H1 (cell line): ENCODE measurements around the gene C16orf54. TPM values are rescaled to one million over a fixed set of nuclear protein-coding genes. Genes with fewer than 3 reads are reported as not detected.

Experiments used
- CTCF ChIA-PET: fragments of 300-600 bp; sonication (Branson Sonifier 250); formaldehyde crosslinking; loops from one replicate; lab custom pipeline; 2021; ENCODE audit not compliant: partially characterized antibody; lab: Charles Lee
- POLR2A ChIA-PET: fragments of 300-600 bp; sonication (Branson Sonifier 250); formaldehyde crosslinking; loops from one replicate; lab custom pipeline; 2021; ENCODE audit warnings: inconsistent platforms; ENCODE audit not compliant: partially characterized antibody; lab: Charles Lee
- DNase-seq, 2 experiments: peaks; one replicate each; pipeline versions ENCODE4 v3.0.0 to v3.0.0-alpha.2; 2010 to 2022; ENCODE audit warnings: low spot score in 2 of 2, low read depth in 1 of 2, mixed read lengths in 1 of 2
- FAIRE-seq: peaks from 2 replicates; lab custom pipeline; 2011; peaks lifted over from hg19 to GRCh38; lab: Jason Lieb, UNC
- H2AFZ ChIP-seq: 2 replicates; pipeline ENCODE4 v1.8.1; 2012; ENCODE audit warnings: low read length, inconsistent platforms
- H2AK5ac ChIP-seq: 2 replicates; pipeline ENCODE4 v1.6.1; 2013; ENCODE audit warnings: low read depth, low read length
- H2BK120ac ChIP-seq: replicated peaks from 2 replicates; pipeline ENCODE3; 2013; ENCODE audit warnings: low read depth, low read length, inconsistent platforms
- H2BK12ac ChIP-seq: 2 replicates; pipeline ENCODE4 v1.6.1; 2013; ENCODE audit warnings: low read depth, low read length
- H2BK15ac ChIP-seq: 2 replicates; pipeline ENCODE4 v1.6.1; 2013; ENCODE audit warnings: low read length
- H2BK20ac ChIP-seq: 2 replicates; pipeline ENCODE4 v1.6.1; 2013; ENCODE audit warnings: low read length
- H2BK5ac ChIP-seq: 2 replicates; pipeline ENCODE4 v1.6.1; 2013; ENCODE audit warnings: low read depth, low read length
- H3K14ac ChIP-seq: 2 replicates; pipeline ENCODE4 v1.6.1; 2013; ENCODE audit warnings: inconsistent platforms; ENCODE audit not compliant: insufficient read length
- H3K18ac ChIP-seq: 2 replicates; pipeline ENCODE4 v1.6.1; 2013; ENCODE audit warnings: low read length; ENCODE audit errors: extremely low read depth
- H3K23ac ChIP-seq: 2 replicates; pipeline ENCODE4 v1.6.1; 2013; ENCODE audit warnings: inconsistent platforms; ENCODE audit not compliant: insufficient read length
- H3K23me2 ChIP-seq: 2 replicates; pipeline ENCODE4 v1.6.1; 2013; ENCODE audit warnings: low read depth, low read length
- H3K27ac ChIP-seq: 2 replicates; pipeline ENCODE4 v1.6.1; 2011; ENCODE audit warnings: low read depth, low read length, inconsistent platforms
- H3K27me3 ChIP-seq, 4 experiments: replicated peaks in 1 of 4; 1 replicate in 1 of 4; 2 replicates in 3 of 4; pipeline versions ENCODE4 v1.6.1 to v1.8.1; 2011 to 2013; ENCODE audit warnings: low read length in 3 of 4, mild to moderate bottlenecking in 3 of 4, inconsistent platforms in 2 of 4, mixed read lengths in 2 of 4, moderate library complexity in 1 of 4; ENCODE audit not compliant: control insufficient read depth in 3 of 4, insufficient read depth in 3 of 4; ENCODE audit errors: extremely low read depth in 1 of 4
- H3K36me3 ChIP-seq, 4 experiments: 2 replicates each; pipeline versions ENCODE4 v1.6.1 to v1.8.1; 2011 to 2013; ENCODE audit warnings: mild to moderate bottlenecking in 4 of 4, low read length in 3 of 4, moderate library complexity in 2 of 4, control low read depth in 1 of 4, inconsistent platforms in 1 of 4; ENCODE audit not compliant: insufficient read depth in 4 of 4, control insufficient read depth in 2 of 4
- H3K4ac ChIP-seq: replicated peaks from 2 replicates; pipeline ENCODE3; 2013; ENCODE audit warnings: low read length, low read depth, mixed read lengths, inconsistent platforms; ENCODE audit not compliant: insufficient read length
- H3K4me1 ChIP-seq, 4 experiments: replicated peaks in 1 of 4; 1 replicate in 1 of 4; 2 replicates in 3 of 4; pipeline versions ENCODE4 v1.6.1 to v1.8.1; 2011 to 2013; ENCODE audit warnings: low read length in 3 of 4, inconsistent platforms in 2 of 4, mixed read lengths in 1 of 4; ENCODE audit not compliant: insufficient read depth in 4 of 4, control insufficient read depth in 3 of 4
- H3K4me2 ChIP-seq, 2 experiments: 2 replicates each; pipeline versions ENCODE4 v1.6.1 to v1.8.1; 2011 to 2013; ENCODE audit warnings: low read depth in 2 of 2, low read length in 2 of 2, control low read depth in 1 of 2, inconsistent platforms in 1 of 2, mild to moderate bottlenecking in 1 of 2; ENCODE audit not compliant: insufficient read depth in 1 of 2
- H3K4me3 ChIP-seq, 4 experiments: fragments of 200-600, 300-600 bp in 1 of 4; sonication (generic), shearing (Covaris generic), sonication (Bioruptor Twin) in 1 of 4; 2 replicates each; pipeline versions ENCODE4 v1.5.1 to v1.8.1; 2011 to 2016; ENCODE audit warnings: low read length in 4 of 4, low read depth in 3 of 4, control low read depth in 2 of 4, inconsistent platforms in 2 of 4, mild to moderate bottlenecking in 2 of 4, mixed read lengths in 1 of 4, moderate library complexity in 1 of 4; ENCODE audit not compliant: insufficient read depth in 2 of 4; ENCODE audit errors: extremely low read depth in 1 of 4
- H3K56ac ChIP-seq: replicated peaks from 2 replicates; pipeline ENCODE3; 2013; ENCODE audit warnings: low read depth, mild to moderate bottlenecking, mixed read lengths, low read length, inconsistent platforms; ENCODE audit not compliant: insufficient read length
- H3K79me1 ChIP-seq: 2 replicates; pipeline ENCODE4 v1.6.1; 2013; ENCODE audit warnings: low read depth, low read length, control low read depth
- H3K79me2 ChIP-seq, 2 experiments: 2 replicates each; pipeline versions ENCODE4 v1.6.1 to v1.8.1; 2012 to 2013; ENCODE audit warnings: low read length in 2 of 2, mild to moderate bottlenecking in 2 of 2, inconsistent platforms in 1 of 2; ENCODE audit not compliant: insufficient read depth in 2 of 2, control insufficient read depth in 1 of 2
- H3K9ac ChIP-seq, 4 experiments: replicated peaks in 1 of 4; 1 replicate in 1 of 4; 2 replicates in 3 of 4; pipeline versions ENCODE4 v1.6.1 to v1.8.1; 2011 to 2013; ENCODE audit warnings: low read depth in 3 of 4, low read length in 3 of 4, control low read depth in 2 of 4, mild to moderate bottlenecking in 2 of 4, moderate library complexity in 2 of 4, inconsistent platforms in 1 of 4; ENCODE audit errors: extremely low read depth in 1 of 4
- H3K9me3 ChIP-seq, 2 experiments: 2 replicates each; pipeline versions ENCODE4 v1.6.1 to v1.8.1; 2012 to 2013; ENCODE audit warnings: mild to moderate bottlenecking in 2 of 2, moderate library complexity in 2 of 2, control low read depth in 1 of 2, inconsistent platforms in 1 of 2, low read depth in 1 of 2, low read length in 1 of 2, mixed read lengths in 1 of 2; ENCODE audit not compliant: insufficient read depth in 2 of 2
- H4K20me1 ChIP-seq, 2 experiments: replicated peaks in 1 of 2; 2 replicates each; pipeline versions ENCODE3 to v1.8.1; 2011 to 2013; ENCODE audit warnings: inconsistent platforms in 2 of 2, low read length in 2 of 2, mild to moderate bottlenecking in 1 of 2; ENCODE audit not compliant: insufficient read depth in 2 of 2, control insufficient read depth in 1 of 2
- H4K5ac ChIP-seq: 2 replicates; pipeline ENCODE4 v1.6.1; 2013; ENCODE audit warnings: low read length, low read depth, mixed read lengths, inconsistent platforms; ENCODE audit not compliant: insufficient read length
- H4K8ac ChIP-seq: 2 replicates; pipeline ENCODE4 v1.8.0; 2013; ENCODE audit warnings: mild to moderate bottlenecking, moderate library complexity, low read length, inconsistent platforms; ENCODE audit not compliant: insufficient read depth; ENCODE audit errors: extremely low read depth
- H4K91ac ChIP-seq: replicated peaks from 2 replicates; pipeline ENCODE3; 2013; ENCODE audit warnings: low read length, mixed read lengths, inconsistent platforms; ENCODE audit not compliant: insufficient read length
- MAFK ChIP-seq: IDR thresholded peaks from 2 replicates; pipeline ENCODE4 v1.6.1; 2012; ENCODE audit warnings: low read depth, mild to moderate bottlenecking, improper control_type of control experiment, low read length
- TAF1 ChIP-seq: IDR thresholded peaks from 2 replicates; pipeline ENCODE4 v1.6.1; 2011; ENCODE audit warnings: mild to moderate bottlenecking, low read depth, low read length
- WGBS, 2 experiments: shearing (Covaris generic) in 1 of 2; methylation state at CpG; one replicate each; pipeline versions ENCODE4 v1.1.6 to v1.1.7; 2013 to 2015; ENCODE audit warnings: low lambda C conversion rate in 2 of 2, mixed read lengths in 2 of 2, inconsistent platforms in 1 of 2, low coverage in 1 of 2, missing lambda C conversion rate in 1 of 2; ENCODE audit not compliant: insufficient replicate concordance in 2 of 2, insufficient coverage in 1 of 2, insufficient read length in 1 of 2; ENCODE audit errors: extremely low coverage in 1 of 2, missing lambda C conversion rate in 1 of 2; 5-methylcytosine and 5-hydroxymethylcytosine counted together
- polyA plus RNA-seq, 7 experiments: library from polyadenylated mRNA; depleted of rRNA in 3 of 7; stranded (reverse) in 5 of 7; unstranded in 2 of 7; fragments of >200 nt in 5 of 7; fragments of 200-250 nt in 2 of 7; gene quantifications; 1 replicate in 5 of 7; 2 replicates in 1 of 7; 4 replicates in 1 of 7; pipeline versions ENCODE4 v1.2.1 to v1.2.3, GENCODE V29; 2011 to 2013; ENCODE audit warnings: missing spikeins in 2 of 7, mixed read lengths in 2 of 7
- total RNA-seq: library from RNA; stranded (reverse); fragmentation: NEBNext Ultra II Directional; extraction: Animal tissue kit (Norgen Biotek cat#: 25700); gene quantifications from 2 replicates; pipeline ENCODE4 v1.2.1, GENCODE V29; 2021
- TF ChIP-seq, protein P1 (sequence below): IDR thresholded peaks from 2 replicates; pipeline ENCODE4 v1.6.1; 2011; ENCODE audit warnings: low read length, improper control_type of control experiment

The C16orf54 gene
- total and polyA plus RNA-seq, 2 of the 8 experiments (the other 6 are each of a cell fraction or from before 2014, with no cell fraction given) = not detected

DNA sequence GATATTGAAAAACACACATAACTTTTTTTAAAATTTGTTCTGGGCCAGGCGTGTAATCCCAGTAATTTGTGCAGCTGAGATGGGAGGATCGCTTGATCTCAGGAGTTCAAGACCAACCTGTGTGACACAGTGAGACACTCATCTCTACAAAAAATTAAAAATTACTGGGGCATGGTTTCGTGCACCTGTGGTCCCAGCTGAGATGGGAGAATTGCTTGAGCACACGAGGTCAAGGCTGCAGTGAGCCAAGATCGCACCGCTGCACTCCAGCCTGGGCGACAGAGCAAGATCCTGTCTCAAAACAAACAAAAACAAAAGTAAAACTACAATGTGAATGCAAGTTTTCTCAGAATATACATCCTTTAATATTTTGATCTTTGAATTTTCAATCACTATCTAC is 15.1 kb downstream of the C16orf54 start:
- Histone ChIP-seq H4K8ac (no peak overlapping the region), H3K23ac (no peak overlapping the region), H3K56ac (no peak overlapping the region), H4K5ac (no peak overlapping the region), H2BK20ac (no peak overlapping the region), H3K18ac (no peak overlapping the region), H3K4me2 (no peak overlapping the region), H3K23me2 (no peaks in the 10 kb centered on the region), H3K27ac (no peak overlapping the region), H2BK12ac (no peak overlapping the region; the same call in 1 of the 2 replicates), H3K36me3 (peaks cover 23 to 81% (median 39%) of the 10 kb centered on the region in 4 experiments), H3K14ac (no peak overlapping the region), H3K79me2 (peaks cover 0 to 18% of the 10 kb centered on the region in 2 experiments; a peak in 2 of 4 replicates), H3K4me3 (no peak overlapping the region), H4K91ac (no peak overlapping the region), H3K9me3 (no peaks in the 10 kb centered on the region), H3K9ac (no peak overlapping the region), H2BK5ac (no peak overlapping the region), H3K4ac (no peak overlapping the region), H3K79me1 (peaks cover 6% of the 10 kb centered on the region; the same call in 1 of the 2 replicates), H2BK15ac (no peak overlapping the region), H2AK5ac (no peak overlapping the region), H4K20me1 (peaks cover 2 to 9% of the 10 kb centered on the region in 2 experiments), H2AFZ (no peak overlapping the region), H2BK120ac (no peak overlapping the region), H3K4me1 (no peaks in the 10 kb centered on the region), H3K27me3 (no peaks in the 10 kb centered on the region)
- DNase-seq = no peak
- 97% methylated on average over 7 of the region's 7 CpGs; no CpG with 5 or more reads in 1 of the 2 experiments for WGBS, 2 experiments
- FAIRE-seq = no peak
- ChIA-PET POLR2A (interaction anchor here (1.3 to 26.3 kb wide), 5 partner anchors 8 to 34 kb away, joined by 3 to 490 read pairs (median 12); no protein-coding TSS in a partner anchor), CTCF (interaction anchor here (1.2 to 7.4 kb wide), 6 partner anchors 10 to 59 kb away, joined by 3 to 81 read pairs (median 8); partner anchors contain the start of gene KIF22)
- TF ChIP-seq, protein P1, sequence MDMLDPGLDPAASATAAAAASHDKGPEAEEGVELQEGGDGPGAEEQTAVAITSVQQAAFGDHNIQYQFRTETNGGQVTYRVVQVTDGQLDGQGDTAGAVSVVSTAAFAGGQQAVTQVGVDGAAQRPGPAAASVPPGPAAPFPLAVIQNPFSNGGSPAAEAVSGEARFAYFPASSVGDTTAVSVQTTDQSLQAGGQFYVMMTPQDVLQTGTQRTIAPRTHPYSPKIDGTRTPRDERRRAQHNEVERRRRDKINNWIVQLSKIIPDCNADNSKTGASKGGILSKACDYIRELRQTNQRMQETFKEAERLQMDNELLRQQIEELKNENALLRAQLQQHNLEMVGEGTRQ = no peak
- TF ChIP-seq MAFK = no peak
- TF ChIP-seq TAF1 = no peak
